ENCODE data around the gene TRHDE.
"Not testable (repeated sequence)": the region's sequence is repeated elsewhere in the genome, so short reads cannot be mapped to it uniquely, and the experiment has no call there.

Gene TRHDE

GRCh38 chr12:72631926-72632685 lies 359.9 kb downstream of the TRHDE start:
- H3K27me3 ChIP-seq: no peaks in the 10 kb centered on the region
- H3K9me3 ChIP-seq: no peaks in the 10 kb centered on the region
- H3K9ac ChIP-seq: no peak overlapping the region
- no peaks in the 10 kb centered on the region for H3K36me3 ChIP-seq
- H3K4me1 ChIP-seq: no peaks in the 10 kb centered on the region
- H4K20me1 ChIP-seq: no peaks in the 10 kb centered on the region
- no peak overlapping the region for H3K27ac ChIP-seq
- no peak overlapping the region for H3K4me2 ChIP-seq
- no peak for TF ChIP-seq Cebpa-rat (IDR thresholded peaks at IDR 0.05)
- no peak overlapping the region for H3K4me3 ChIP-seq

GRCh38 chr12:72642706-72643105 lies 370.5 kb downstream of the TRHDE start:
- no peaks in the 10 kb centered on the region for H4K20me1 ChIP-seq
- H3K4me3 ChIP-seq: no peak overlapping the region
- H3K27ac ChIP-seq: no peak overlapping the region

GRCh38 chr12:72647139-72647538 lies 375.0 kb downstream of the TRHDE start:
- no peak for TF ChIP-seq Cebpa-rat (IDR thresholded peaks at IDR 0.05)

More at GRCh38 chr12:72642706-72643105, 370.5 kb downstream of the TRHDE start:
- Histone ChIP-seq H3K9ac (no peak overlapping the region), H3K27me3 (no peaks in the 10 kb centered on the region), H3K4me2 (no peak overlapping the region), H3K9me3 (no peaks in the 10 kb centered on the region), H3K36me3 (no peaks in the 10 kb centered on the region), H3K4me1 (no peaks in the 10 kb centered on the region)
- no peak for TF ChIP-seq Cebpa-rat (IDR thresholded peaks at IDR 0.05)

GRCh38 chr12:72658615-72659014 lies 386.4 kb downstream of the TRHDE start:
- H3K27ac ChIP-seq: no peak overlapping the region
- H3K4me1 ChIP-seq: no peaks in the 10 kb centered on the region
- no peak overlapping the region for H3K9ac ChIP-seq
- H4K20me1 ChIP-seq: no peaks in the 10 kb centered on the region
- no peak overlapping the region for H3K4me2 ChIP-seq
- H3K27me3 ChIP-seq: no peaks in the 10 kb centered on the region
- no peak for TF ChIP-seq Cebpa-rat (IDR thresholded peaks at IDR 0.05)
- no peaks in the 10 kb centered on the region for H3K36me3 ChIP-seq
- no peaks in the 10 kb centered on the region for H3K9me3 ChIP-seq
- H3K4me3 ChIP-seq: no peak overlapping the region

More at GRCh38 chr12:72647139-72647538, 375.0 kb downstream of the TRHDE start:
- no peak overlapping the region for H3K4me3 ChIP-seq
- H3K36me3 ChIP-seq: no peaks in the 10 kb centered on the region
- no peak overlapping the region for H3K4me2 ChIP-seq
- H3K9me3 ChIP-seq: no peaks in the 10 kb centered on the region
- H4K20me1 ChIP-seq: no peaks in the 10 kb centered on the region
- H3K27me3 ChIP-seq: no peaks in the 10 kb centered on the region
- no peak overlapping the region for H3K9ac ChIP-seq
- no peaks in the 10 kb centered on the region for H3K4me1 ChIP-seq
- H3K27ac ChIP-seq: no peak overlapping the region

- H3K27me3 ChIP-seq: not testable (repeated sequence)
These were observed 388.0 kb downstream of the TRHDE start for GRCh38 chr12:72660174-72660573.

GRCh38 chr12:72673853-72674252 lies 401.7 kb downstream of the TRHDE start:
- no peak for TF ChIP-seq Cebpa-rat (IDR thresholded peaks at IDR 0.05)
- H3K36me3 ChIP-seq: no peaks in the 10 kb centered on the region
- no peak overlapping the region for H3K27ac ChIP-seq
- H3K9ac ChIP-seq: no peak overlapping the region
- peaks cover 10% of the 10 kb centered on the region; the same call in 1 of the 2 replicates for H3K4me1 ChIP-seq
- H3K27me3 ChIP-seq: no peaks in the 10 kb centered on the region
- no peak overlapping the region for H3K4me3 ChIP-seq
- peak overlapping the region; percentile 3; the same call in 1 of the 2 replicates for H3K4me2 ChIP-seq
- H3K9me3 ChIP-seq: no peaks in the 10 kb centered on the region
- no peaks in the 10 kb centered on the region for H4K20me1 ChIP-seq

More at GRCh38 chr12:72660174-72660573, 388.0 kb downstream of the TRHDE start:
- H4K20me1 ChIP-seq, H3K4me3 ChIP-seq, H3K9me3 ChIP-seq, H3K9ac ChIP-seq, H3K27ac ChIP-seq, H3K36me3 ChIP-seq, H3K4me1 ChIP-seq, H3K4me2 ChIP-seq: not testable (repeated sequence)

- Histone ChIP-seq H3K27ac (no peak overlapping the region), H3K9ac (no peak overlapping the region), H3K27me3 (no peaks in the 10 kb centered on the region), H3K36me3 (no peaks in the 10 kb centered on the region), H3K4me2 (no peak overlapping the region), H3K9me3 (no peaks in the 10 kb centered on the region), H4K20me1 (no peaks in the 10 kb centered on the region), H3K4me3 (no peak overlapping the region), H3K4me1 (peaks cover 10% of the 10 kb centered on the region; the same call in 1 of the 2 replicates)
- TF ChIP-seq Cebpa-rat (IDR thresholded peaks at IDR 0.05): no peak
These were observed 404.4 kb downstream of the TRHDE start for GRCh38 chr12:72676556-72676955.

GRCh38 chr12:72677139-72677538 lies 405.0 kb downstream of the TRHDE start:
- Histone ChIP-seq H3K4me1 (peaks cover 10% of the 10 kb centered on the region; the same call in 1 of the 2 replicates), H3K9me3 (no peaks in the 10 kb centered on the region), H3K9ac (no peak overlapping the region), H4K20me1 (no peaks in the 10 kb centered on the region), H3K4me2 (no peak overlapping the region), H3K36me3 (no peaks in the 10 kb centered on the region), H3K27me3 (no peaks in the 10 kb centered on the region), H3K27ac (no peak overlapping the region), H3K4me3 (no peak overlapping the region)
- no peak for TF ChIP-seq Cebpa-rat (IDR thresholded peaks at IDR 0.05)

GRCh38 chr12:72677846-72678245 lies 405.7 kb downstream of the TRHDE start:
- no peak overlapping the region for H3K27ac ChIP-seq
- H4K20me1 ChIP-seq: no peaks in the 10 kb centered on the region
- TF ChIP-seq Cebpa-rat (IDR thresholded peaks at IDR 0.05): no peak
- no peak overlapping the region for H3K9ac ChIP-seq
- H3K4me3 ChIP-seq: no peak overlapping the region
- no peaks in the 10 kb centered on the region for H3K27me3 ChIP-seq
- peaks cover 10% of the 10 kb centered on the region; the same call in 1 of the 2 replicates for H3K4me1 ChIP-seq
- no peaks in the 10 kb centered on the region for H3K9me3 ChIP-seq
- H3K4me2 ChIP-seq: no peak overlapping the region
- no peaks in the 10 kb centered on the region for H3K36me3 ChIP-seq

GRCh38 chr12:72679147-72679757 lies 407.1 kb downstream of the TRHDE start:
- Histone ChIP-seq H3K4me1 (no peaks in the 10 kb centered on the region), H3K36me3 (no peaks in the 10 kb centered on the region), H3K27me3 (no peaks in the 10 kb centered on the region), H3K4me3 (no peak overlapping the region), H3K27ac (no peak overlapping the region), H4K20me1 (no peaks in the 10 kb centered on the region), H3K9ac (no peak overlapping the region), H3K9me3 (no peaks in the 10 kb centered on the region), H3K4me2 (no peak overlapping the region)
- no peak for TF ChIP-seq Cebpa-rat (IDR thresholded peaks at IDR 0.05)
